GM18507 (cell line): ENCODE measurements around the gene ZNF445.
"Not testable (repeated sequence)": the region's sequence is repeated elsewhere in the genome, so short reads cannot be mapped to it uniquely, and the experiment has no call there.

Source experiments
- DNase-seq: peaks from one replicate; pipeline ENCODE4 v3.0.0; 2011; ENCODE audit warnings: low read depth; ENCODE audit not compliant: insufficient read length; ENCODE audit errors: extremely low spot score
- FAIRE-seq: peaks from 2 replicates; lab custom pipeline; 2011; peaks lifted over from hg19 to GRCh38; lab: Jason Lieb, UNC

Gene ZNF445

GRCh38 chr3:44478606-44479094, 1.2 kb upstream of the ZNF445 start:
- no peak for DNase-seq
- FAIRE-seq: no peak

- FAIRE-seq: peak; percentile 12
- DNase-seq: no peak
These were observed 592 bp upstream of the ZNF445 start for GRCh38 chr3:44478055-44478468.

- DNase-seq (no peak), FAIRE-seq (no peak)
These were observed 533 bp downstream of the ZNF445 start for GRCh38 chr3:44476963-44477311.

- FAIRE-seq: peak; percentile 62
- no peak for DNase-seq
These were observed 1.3 kb downstream of the ZNF445 start for GRCh38 chr3:44476181-44476611.

- FAIRE-seq, DNase-seq: not testable (repeated sequence)
These were observed 2.6 kb downstream of the ZNF445 start for GRCh38 chr3:44474886-44475285.

GRCh38 chr3:44470430-44470829, 7.0 kb downstream of the ZNF445 start:
- no peak for DNase-seq
- FAIRE-seq: no peak

GRCh38 chr3:44469914-44470313, 7.6 kb downstream of the ZNF445 start:
- no peak for FAIRE-seq
- DNase-seq: no peak

GRCh38 chr3:44468572-44469520, 8.6 kb downstream of the ZNF445 start:
- DNase-seq (no peak), FAIRE-seq (no peak)

- FAIRE-seq, DNase-seq: not testable (repeated sequence)
These were observed 9.4 kb downstream of the ZNF445 start for GRCh38 chr3:44468099-44468537.

- FAIRE-seq (no peak), DNase-seq (no peak)
These were observed 10.2 kb downstream of the ZNF445 start for GRCh38 chr3:44467241-44467640.

- not testable (repeated sequence) for FAIRE-seq, DNase-seq
These were observed 12.6 kb downstream of the ZNF445 start for GRCh38 chr3:44464920-44465319.

GRCh38 chr3:44464509-44464908, 13.0 kb downstream of the ZNF445 start:
- no peak for DNase-seq
- FAIRE-seq: no peak

- not testable (repeated sequence) for DNase-seq, FAIRE-seq
These were observed 17.4 kb downstream of the ZNF445 start for GRCh38 chr3:44460050-44460449.

- DNase-seq (no peak), FAIRE-seq (no peak)
These were observed 22.2 kb downstream of the ZNF445 start for GRCh38 chr3:44455318-44455717.

- DNase-seq (no peak), FAIRE-seq (no peak)
These were observed 23.2 kb downstream of the ZNF445 start for GRCh38 chr3:44454258-44454657.

GRCh38 chr3:44451441-44451840, 26.0 kb downstream of the ZNF445 start:
- FAIRE-seq (no peak), DNase-seq (no peak)

- no peak for FAIRE-seq
- DNase-seq: no peak
These were observed 30.5 kb downstream of the ZNF445 start for GRCh38 chr3:44446929-44447328.

GRCh38 chr3:44445786-44446185, 31.7 kb downstream of the ZNF445 start:
- DNase-seq (no peak), FAIRE-seq (no peak)

- no peak for DNase-seq
- no peak for FAIRE-seq
These were observed 32.4 kb downstream of the ZNF445 start for GRCh38 chr3:44444896-44445691.

- no peak for DNase-seq
- FAIRE-seq: no peak
These were observed 33.0 kb downstream of the ZNF445 start for GRCh38 chr3:44444437-44444836.
